ENCODE data around the gene APC2. TPM values are rescaled to one million over a fixed set of nuclear protein-coding genes. Genes with fewer than 3 reads are reported as not detected.

The APC2 gene
- total RNA-seq, 1 donor from 2014 or later: 43.0 TPM

- DNase-seq (ENCODE audit: low read depth, low spot score): no peak
- Mint-ChIP-seq H3K4me1 (peaks cover 5% of the 10 kb centered on the region), H3K27me3 (ENCODE audit: low read depth) (peaks cover 34% of the 10 kb centered on the region), H3K9me3 (peaks cover under 1% of the 10 kb centered on the region), H3K36me3 (ENCODE audit: low read depth) (no peaks in the 10 kb centered on the region), H3K4me3 (no peak overlapping the region), H3K27ac (ENCODE audit: unreplicated experiment) (no peak overlapping the region)
- no peak for TF ChIP-seq CTCF (conservative IDR thresholded peaks at IDR 0.05)
Measured at GRCh38 chr19:1502433-1503088, 52.6 kb downstream of the APC2 start.

GRCh38 chr19:1503089-1503924 is 53.4 kb downstream of the APC2 start:
- Mint-ChIP-seq H3K27me3 (ENCODE audit: low read depth) (peaks cover 38% of the 10 kb centered on the region), H3K4me1 (peaks cover 9% of the 10 kb centered on the region), H3K36me3 (ENCODE audit: low read depth) (no peaks in the 10 kb centered on the region), H3K27ac (ENCODE audit: unreplicated experiment) (no peak overlapping the region), H3K9me3 (peaks cover 2% of the 10 kb centered on the region), H3K4me3 (no peak overlapping the region)
- DNase-seq (ENCODE audit: low read depth, low spot score): peak; percentile 66
- peak; percentile 82 for TF ChIP-seq CTCF (conservative IDR thresholded peaks at IDR 0.05)

- no peak overlapping the region for H3K4me3 Mint-ChIP-seq
- no peak overlapping the region for H3K27ac Mint-ChIP-seq (ENCODE audit: unreplicated experiment)
- peaks cover 2% of the 10 kb centered on the region for H3K9me3 Mint-ChIP-seq
- no peaks in the 10 kb centered on the region for H3K36me3 Mint-ChIP-seq (ENCODE audit: low read depth)
- TF ChIP-seq CTCF (conservative IDR thresholded peaks at IDR 0.05): no peak
- peaks cover 43% of the 10 kb centered on the region for H3K27me3 Mint-ChIP-seq (ENCODE audit: low read depth)
- DNase-seq (ENCODE audit: low read depth, low spot score): no peak
- H3K4me1 Mint-ChIP-seq: peaks cover 9% of the 10 kb centered on the region
Measured at GRCh38 chr19:1503925-1504773, 54.2 kb downstream of the APC2 start.

GRCh38 chr19:1505012-1505411 is 55.1 kb downstream of the APC2 start:
- peaks cover 13% of the 10 kb centered on the region for H3K4me1 Mint-ChIP-seq
- H3K36me3 Mint-ChIP-seq (ENCODE audit: low read depth): no peaks in the 10 kb centered on the region
- peaks cover 50% of the 10 kb centered on the region for H3K27me3 Mint-ChIP-seq (ENCODE audit: low read depth)
- H3K27ac Mint-ChIP-seq (ENCODE audit: unreplicated experiment): no peak overlapping the region
- H3K4me3 Mint-ChIP-seq: no peak overlapping the region
- H3K9me3 Mint-ChIP-seq: peaks cover 2% of the 10 kb centered on the region
- TF ChIP-seq CTCF (conservative IDR thresholded peaks at IDR 0.05): no peak
- no peak for DNase-seq (ENCODE audit: low read depth, low spot score)

Data from neural crest cell (in vitro differentiated cells).